Measurements from ENCODE around the gene ATXN7L1.

ATXN7L1 gene

GRCh38 chr7:105678811-105679495 lies 197.4 kb downstream of the ATXN7L1 start:
- H3K4me3 ChIP-seq (replicated peaks; ENCODE audit: low read depth, low read length), result no peak overlapping the region
- TF ChIP-seq CTCF (IDR thresholded peaks at IDR 0.05; ENCODE audit: low read depth, low read length, missing control alignments), result no peak
- no peak for DNase-seq (ENCODE audit: extremely low read depth, low read depth)

- H3K4me3 ChIP-seq (replicated peaks; ENCODE audit: low read depth, low read length), result no peak overlapping the region
- DNase-seq (ENCODE audit: extremely low read depth, low read depth), result no peak
- no peak for TF ChIP-seq CTCF (IDR thresholded peaks at IDR 0.05; ENCODE audit: low read depth, low read length, missing control alignments)
Observed at GRCh38 chr7:105677817-105678573, 198.4 kb downstream of the ATXN7L1 start.

- DNase-seq (ENCODE audit: extremely low read depth, low read depth), result no peak
- no peak for TF ChIP-seq CTCF (IDR thresholded peaks at IDR 0.05; ENCODE audit: low read depth, low read length, missing control alignments)
Observed at GRCh38 chr7:105677410-105677730, 199.0 kb downstream of the ATXN7L1 start.

GRCh38 chr7:105675934-105676371 lies 200.4 kb downstream of the ATXN7L1 start:
- no peak overlapping the region for H3K4me3 ChIP-seq (replicated peaks; ENCODE audit: low read depth, low read length)
- no peak for DNase-seq (ENCODE audit: extremely low read depth, low read depth)
- TF ChIP-seq CTCF (IDR thresholded peaks at IDR 0.05; ENCODE audit: low read depth, low read length, missing control alignments), result no peak

More at GRCh38 chr7:105677410-105677730, 199.0 kb downstream of the ATXN7L1 start:
- no peak overlapping the region for H3K4me3 ChIP-seq (replicated peaks; ENCODE audit: low read depth, low read length)

GRCh38 chr7:105674200-105674920 lies 202.0 kb downstream of the ATXN7L1 start:
- no peak for DNase-seq (ENCODE audit: extremely low read depth, low read depth)
- no peak for TF ChIP-seq CTCF (IDR thresholded peaks at IDR 0.05; ENCODE audit: low read depth, low read length, missing control alignments)
- H3K4me3 ChIP-seq (replicated peaks; ENCODE audit: low read depth, low read length), result no peak overlapping the region

GRCh38 chr7:105673367-105674084 lies 202.9 kb downstream of the ATXN7L1 start:
- no peak for DNase-seq (ENCODE audit: extremely low read depth, low read depth)
- no peak overlapping the region for H3K4me3 ChIP-seq (replicated peaks; ENCODE audit: low read depth, low read length)
- no peak for TF ChIP-seq CTCF (IDR thresholded peaks at IDR 0.05; ENCODE audit: low read depth, low read length, missing control alignments)

Measured in HFF-Myc (cell line).